HepG2 (cell line): ENCODE results near the gene TSTD2.

Experiments
- CREB1 ChIP-seq, 2 experiments: fragments of 450-650 bp in 1 of 2; IDR thresholded peaks; 2 replicates each; pipeline ENCODE4 v1.6.1; 2016 to 2017; ENCODE audit warnings: control low read depth in 1 of 2, mild to moderate bottlenecking in 1 of 2, missing compliant biosample characterization in 1 of 2, missing genetic modification characterization in 1 of 2
- FOSL1 ChIP-seq: sonication (generic); formaldehyde crosslinking; IDR thresholded peaks from 2 replicates; pipeline ENCODE4 v1.9.0; 2021; ENCODE audit warnings: missing genetic modification reagents, borderline replicate concordance
- GLI4 ChIP-seq: sonication (generic); formaldehyde crosslinking; IDR thresholded peaks from 2 replicates; pipeline ENCODE4 v1.5.1; 2020; ENCODE audit warnings: missing genetic modification reagents, mild to moderate bottlenecking, moderate library complexity, borderline replicate concordance
- MAFF ChIP-seq: IDR thresholded peaks from 2 replicates; pipeline ENCODE4 v1.6.1; 2011; ENCODE audit warnings: low read depth, low read length, improper control_type of control experiment
- POLR2A ChIP-seq, 2 experiments: IDR thresholded peaks; 2 replicates each; pipeline ENCODE4 v1.6.1; 2011; ENCODE audit warnings: low read depth in 2 of 2, low read length in 2 of 2, mild to moderate bottlenecking in 1 of 2, moderate library complexity in 1 of 2; ENCODE audit not compliant: insufficient read depth in 1 of 2
- ZNF468 ChIP-seq: sonication (generic); formaldehyde crosslinking; IDR thresholded peaks from 2 replicates; pipeline ENCODE4 v1.8.0; 2022; ENCODE audit warnings: mild to moderate bottlenecking, moderate library complexity, missing genetic modification reagents
- ZNF530 ChIP-seq: sonication (generic); formaldehyde crosslinking; IDR thresholded peaks from 2 replicates; pipeline ENCODE4 v1.5.0; 2020; ENCODE audit warnings: low read depth, mild to moderate bottlenecking, missing genetic modification reagents
- TF ChIP-seq, protein P1 (sequence below): sonication (generic); formaldehyde crosslinking; IDR thresholded peaks from 2 replicates; pipeline ENCODE4 v1.4.0; 2020; ENCODE audit warnings: missing genetic modification reagents
- TF ChIP-seq, protein P2 (sequence below): sonication (generic); formaldehyde crosslinking; IDR thresholded peaks from 2 replicates; pipeline ENCODE4 v1.4.0; 2020; ENCODE audit warnings: missing genetic modification reagents, mild to moderate bottlenecking, borderline replicate concordance
- TF ChIP-seq, protein P3 (sequence below): sonication (generic); formaldehyde crosslinking; IDR thresholded peaks from 2 replicates; pipeline ENCODE4 v1.5.0; 2020; ENCODE audit warnings: mild to moderate bottlenecking, missing genetic modification reagents, moderate library complexity
- TF ChIP-seq, protein P4 (sequence below): sonication (generic); formaldehyde crosslinking; IDR thresholded peaks from 2 replicates; pipeline ENCODE4 v1.4.0; 2020; ENCODE audit warnings: missing genetic modification reagents
- TF ChIP-seq, protein P5 (sequence below): sonication (generic); formaldehyde crosslinking; IDR thresholded peaks from 2 replicates; pipeline ENCODE4 v1.8.1; 2023; ENCODE audit warnings: mild to moderate bottlenecking, missing genetic modification reagents

DNA sequence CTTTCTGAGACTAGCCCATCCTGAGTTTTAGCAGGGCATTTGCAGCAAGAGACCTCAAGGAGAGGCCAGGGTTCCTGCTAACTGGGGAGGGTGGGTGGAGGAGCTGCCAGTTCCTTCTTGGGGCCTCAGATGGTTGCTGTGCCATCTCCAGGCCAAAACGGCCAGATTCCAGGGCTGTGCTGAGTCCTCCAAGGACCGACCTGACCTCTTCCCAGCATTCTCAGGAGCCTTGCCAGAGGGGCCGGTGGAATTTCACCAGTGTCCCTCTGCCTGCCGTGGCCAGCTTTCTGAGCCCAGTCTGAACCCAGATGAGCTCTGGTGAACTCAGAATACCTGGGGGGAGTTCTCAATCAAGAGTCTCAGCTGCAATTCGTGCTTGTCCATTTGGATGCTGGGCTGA lies 54.3 kb downstream of the TSTD2 start:
- TF ChIP-seq, protein P1, sequence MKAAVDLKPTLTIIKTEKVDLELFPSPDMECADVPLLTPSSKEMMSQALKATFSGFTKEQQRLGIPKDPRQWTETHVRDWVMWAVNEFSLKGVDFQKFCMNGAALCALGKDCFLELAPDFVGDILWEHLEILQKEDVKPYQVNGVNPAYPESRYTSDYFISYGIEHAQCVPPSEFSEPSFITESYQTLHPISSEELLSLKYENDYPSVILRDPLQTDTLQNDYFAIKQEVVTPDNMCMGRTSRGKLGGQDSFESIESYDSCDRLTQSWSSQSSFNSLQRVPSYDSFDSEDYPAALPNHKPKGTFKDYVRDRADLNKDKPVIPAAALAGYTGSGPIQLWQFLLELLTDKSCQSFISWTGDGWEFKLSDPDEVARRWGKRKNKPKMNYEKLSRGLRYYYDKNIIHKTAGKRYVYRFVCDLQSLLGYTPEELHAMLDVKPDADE (CRISPR knock-in tag): no peak
- TF ChIP-seq GLI4 (CRISPR knock-in tag) (no peak), ZNF530 (CRISPR knock-in tag) (no peak), MAFF (no peak), FOSL1 (no peak), ZNF468 (CRISPR knock-in tag) (no peak), POLR2A (IDR thresholded peaks at IDR 0.05; ENCODE audit: insufficient read depth in 1 of 2, low read depth in 2 of 2, low read length in 2 of 2) (no peak), CREB1 (IDR thresholded peaks at IDR 0.05) (no peak), CREB1 (CRISPR knock-in tag; IDR thresholded peaks at IDR 0.05) (no peak)
- TF ChIP-seq, protein P2, sequence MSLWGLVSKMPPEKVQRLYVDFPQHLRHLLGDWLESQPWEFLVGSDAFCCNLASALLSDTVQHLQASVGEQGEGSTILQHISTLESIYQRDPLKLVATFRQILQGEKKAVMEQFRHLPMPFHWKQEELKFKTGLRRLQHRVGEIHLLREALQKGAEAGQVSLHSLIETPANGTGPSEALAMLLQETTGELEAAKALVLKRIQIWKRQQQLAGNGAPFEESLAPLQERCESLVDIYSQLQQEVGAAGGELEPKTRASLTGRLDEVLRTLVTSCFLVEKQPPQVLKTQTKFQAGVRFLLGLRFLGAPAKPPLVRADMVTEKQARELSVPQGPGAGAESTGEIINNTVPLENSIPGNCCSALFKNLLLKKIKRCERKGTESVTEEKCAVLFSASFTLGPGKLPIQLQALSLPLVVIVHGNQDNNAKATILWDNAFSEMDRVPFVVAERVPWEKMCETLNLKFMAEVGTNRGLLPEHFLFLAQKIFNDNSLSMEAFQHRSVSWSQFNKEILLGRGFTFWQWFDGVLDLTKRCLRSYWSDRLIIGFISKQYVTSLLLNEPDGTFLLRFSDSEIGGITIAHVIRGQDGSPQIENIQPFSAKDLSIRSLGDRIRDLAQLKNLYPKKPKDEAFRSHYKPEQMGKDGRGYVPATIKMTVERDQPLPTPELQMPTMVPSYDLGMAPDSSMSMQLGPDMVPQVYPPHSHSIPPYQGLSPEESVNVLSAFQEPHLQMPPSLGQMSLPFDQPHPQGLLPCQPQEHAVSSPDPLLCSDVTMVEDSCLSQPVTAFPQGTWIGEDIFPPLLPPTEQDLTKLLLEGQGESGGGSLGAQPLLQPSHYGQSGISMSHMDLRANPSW (CRISPR knock-in tag): no peak
- TF ChIP-seq, protein P3, sequence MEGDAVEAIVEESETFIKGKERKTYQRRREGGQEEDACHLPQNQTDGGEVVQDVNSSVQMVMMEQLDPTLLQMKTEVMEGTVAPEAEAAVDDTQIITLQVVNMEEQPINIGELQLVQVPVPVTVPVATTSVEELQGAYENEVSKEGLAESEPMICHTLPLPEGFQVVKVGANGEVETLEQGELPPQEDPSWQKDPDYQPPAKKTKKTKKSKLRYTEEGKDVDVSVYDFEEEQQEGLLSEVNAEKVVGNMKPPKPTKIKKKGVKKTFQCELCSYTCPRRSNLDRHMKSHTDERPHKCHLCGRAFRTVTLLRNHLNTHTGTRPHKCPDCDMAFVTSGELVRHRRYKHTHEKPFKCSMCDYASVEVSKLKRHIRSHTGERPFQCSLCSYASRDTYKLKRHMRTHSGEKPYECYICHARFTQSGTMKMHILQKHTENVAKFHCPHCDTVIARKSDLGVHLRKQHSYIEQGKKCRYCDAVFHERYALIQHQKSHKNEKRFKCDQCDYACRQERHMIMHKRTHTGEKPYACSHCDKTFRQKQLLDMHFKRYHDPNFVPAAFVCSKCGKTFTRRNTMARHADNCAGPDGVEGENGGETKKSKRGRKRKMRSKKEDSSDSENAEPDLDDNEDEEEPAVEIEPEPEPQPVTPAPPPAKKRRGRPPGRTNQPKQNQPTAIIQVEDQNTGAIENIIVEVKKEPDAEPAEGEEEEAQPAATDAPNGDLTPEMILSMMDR (CRISPR knock-in tag): no peak
- TF ChIP-seq, protein P4, sequence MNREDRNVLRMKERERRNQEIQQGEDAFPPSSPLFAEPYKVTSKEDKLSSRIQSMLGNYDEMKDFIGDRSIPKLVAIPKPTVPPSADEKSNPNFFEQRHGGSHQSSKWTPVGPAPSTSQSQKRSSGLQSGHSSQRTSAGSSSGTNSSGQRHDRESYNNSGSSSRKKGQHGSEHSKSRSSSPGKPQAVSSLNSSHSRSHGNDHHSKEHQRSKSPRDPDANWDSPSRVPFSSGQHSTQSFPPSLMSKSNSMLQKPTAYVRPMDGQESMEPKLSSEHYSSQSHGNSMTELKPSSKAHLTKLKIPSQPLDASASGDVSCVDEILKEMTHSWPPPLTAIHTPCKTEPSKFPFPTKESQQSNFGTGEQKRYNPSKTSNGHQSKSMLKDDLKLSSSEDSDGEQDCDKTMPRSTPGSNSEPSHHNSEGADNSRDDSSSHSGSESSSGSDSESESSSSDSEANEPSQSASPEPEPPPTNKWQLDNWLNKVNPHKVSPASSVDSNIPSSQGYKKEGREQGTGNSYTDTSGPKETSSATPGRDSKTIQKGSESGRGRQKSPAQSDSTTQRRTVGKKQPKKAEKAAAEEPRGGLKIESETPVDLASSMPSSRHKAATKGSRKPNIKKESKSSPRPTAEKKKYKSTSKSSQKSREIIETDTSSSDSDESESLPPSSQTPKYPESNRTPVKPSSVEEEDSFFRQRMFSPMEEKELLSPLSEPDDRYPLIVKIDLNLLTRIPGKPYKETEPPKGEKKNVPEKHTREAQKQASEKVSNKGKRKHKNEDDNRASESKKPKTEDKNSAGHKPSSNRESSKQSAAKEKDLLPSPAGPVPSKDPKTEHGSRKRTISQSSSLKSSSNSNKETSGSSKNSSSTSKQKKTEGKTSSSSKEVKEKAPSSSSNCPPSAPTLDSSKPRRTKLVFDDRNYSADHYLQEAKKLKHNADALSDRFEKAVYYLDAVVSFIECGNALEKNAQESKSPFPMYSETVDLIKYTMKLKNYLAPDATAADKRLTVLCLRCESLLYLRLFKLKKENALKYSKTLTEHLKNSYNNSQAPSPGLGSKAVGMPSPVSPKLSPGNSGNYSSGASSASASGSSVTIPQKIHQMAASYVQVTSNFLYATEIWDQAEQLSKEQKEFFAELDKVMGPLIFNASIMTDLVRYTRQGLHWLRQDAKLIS: no peak
- TF ChIP-seq, protein P5, sequence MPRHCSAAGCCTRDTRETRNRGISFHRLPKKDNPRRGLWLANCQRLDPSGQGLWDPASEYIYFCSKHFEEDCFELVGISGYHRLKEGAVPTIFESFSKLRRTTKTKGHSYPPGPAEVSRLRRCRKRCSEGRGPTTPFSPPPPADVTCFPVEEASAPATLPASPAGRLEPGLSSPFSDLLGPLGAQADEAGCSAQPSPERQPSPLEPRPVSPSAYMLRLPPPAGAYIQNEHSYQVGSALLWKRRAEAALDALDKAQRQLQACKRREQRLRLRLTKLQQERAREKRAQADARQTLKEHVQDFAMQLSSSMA (CRISPR knock-in tag): no peak
